RWPE2 (cell line): ENCODE measurements around the gene GALT.

ENCODE experiments used
- ATAC-seq: fragments of 200-7000 bp; cut with Tn5 transposase; 3 replicates; pipeline ENCODE4 v1.9.1; 2021; ENCODE audit warnings: low read depth
- DNase-seq: peaks from one replicate; pipeline ENCODE4 v3.0.0-alpha.2; 2020; ENCODE audit warnings: low spot score
- H3K27ac ChIP-seq: fragments of 450-650 bp; 2 replicates; pipeline ENCODE4 v1.5.1; 2017; ENCODE audit warnings: mild to moderate bottlenecking; ENCODE audit not compliant: poor library complexity, severe bottlenecking
- H3K27me3 ChIP-seq: fragments of 250-450 bp; sonication (Bioruptor Pico); 2 replicates; pipeline ENCODE4 v1.5.1; 2021; ENCODE audit warnings: mild to moderate bottlenecking, moderate library complexity; ENCODE audit not compliant: insufficient read depth, poor library complexity, severe bottlenecking
- H3K36me3 ChIP-seq: fragments of 250-450 bp; sonication (Bioruptor Pico); 2 replicates; pipeline ENCODE4 v1.5.1; 2020; ENCODE audit warnings: low read depth, mild to moderate bottlenecking, moderate library complexity
- H3K4me1 ChIP-seq: fragments of 250-450 bp; sonication (Bioruptor Pico); 2 replicates; pipeline ENCODE4 v1.5.1; 2021; ENCODE audit warnings: mild to moderate bottlenecking, moderate library complexity; ENCODE audit not compliant: insufficient read depth, poor library complexity, severe bottlenecking
- H3K4me3 ChIP-seq: fragments of 250-450 bp; sonication (Bioruptor Pico); 2 replicates; pipeline ENCODE4 v1.5.1; 2021; ENCODE audit warnings: mild to moderate bottlenecking, moderate library complexity; ENCODE audit not compliant: severe bottlenecking
- H3K9me3 ChIP-seq: fragments of 250-450 bp; sonication (Bioruptor Pico); 2 replicates; pipeline ENCODE4 v1.5.1; 2021; ENCODE audit warnings: mild to moderate bottlenecking, moderate library complexity; ENCODE audit not compliant: severe bottlenecking
- CTCF ChIP-seq: fragments of 450-650 bp; IDR thresholded peaks from one replicate; pipeline ENCODE4 v1.5.1; 2017; ENCODE audit warnings: mild to moderate bottlenecking, moderate library complexity; ENCODE audit not compliant: poor library complexity, severe bottlenecking

The GALT gene

DNA sequence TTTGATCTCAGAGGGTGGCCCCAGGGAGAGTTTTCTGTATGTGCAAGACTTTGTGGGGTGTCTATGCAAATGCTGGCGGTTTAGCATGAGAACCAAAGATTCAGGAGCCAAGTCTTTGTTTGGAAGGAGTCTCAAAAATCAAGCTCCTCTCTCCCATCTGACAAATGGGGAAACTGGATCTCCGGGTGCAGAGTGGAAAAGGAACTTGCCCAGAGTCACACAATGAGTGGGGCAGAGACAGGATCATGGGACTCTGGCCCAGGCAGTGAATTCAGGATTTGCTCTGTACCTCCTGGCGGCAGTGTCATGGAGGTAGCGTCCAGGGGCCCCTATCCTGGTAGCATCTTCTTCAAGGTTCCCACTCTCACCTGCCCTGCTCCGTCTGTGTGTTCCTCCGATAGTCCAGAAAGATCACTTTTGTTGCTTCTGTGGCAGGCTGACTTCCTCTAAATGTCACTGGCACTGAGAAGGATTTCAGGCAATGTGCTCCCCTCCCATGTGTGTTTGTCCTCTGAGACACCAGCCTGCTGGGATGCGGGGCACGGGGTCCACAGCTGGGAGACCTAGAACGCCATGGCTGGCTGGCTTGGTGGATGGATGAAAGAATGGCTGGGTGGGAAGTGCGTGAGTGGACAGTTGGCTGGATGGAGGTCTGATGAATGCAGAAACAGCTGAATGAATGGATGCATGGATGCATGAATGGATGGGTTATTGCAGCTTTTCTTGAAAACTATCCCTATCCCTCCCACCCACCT is 41.0 kb downstream of the GALT start:
- no peak overlapping the region for H3K4me3 ChIP-seq
- no peaks in the 10 kb centered on the region for H3K4me1 ChIP-seq
- DNase-seq (no peak), ATAC-seq (no peak)
- H3K9me3 ChIP-seq = no peaks in the 10 kb centered on the region
- H3K27ac ChIP-seq = no peak overlapping the region
- H3K36me3 ChIP-seq = no peaks in the 10 kb centered on the region
- no peak for TF ChIP-seq CTCF
- H3K27me3 ChIP-seq = no peaks in the 10 kb centered on the region

- TF ChIP-seq CTCF = no peak
- Histone ChIP-seq H3K4me3 (no peak overlapping the region), H3K4me1 (no peaks in the 10 kb centered on the region), H3K36me3 (no peaks in the 10 kb centered on the region), H3K27ac (no peak overlapping the region), H3K27me3 (no peaks in the 10 kb centered on the region), H3K9me3 (no peaks in the 10 kb centered on the region)
- no peak for ATAC-seq
- DNase-seq = no peak
Measured at GRCh38 chr9:34688329-34689115, 42.0 kb downstream of the GALT start.

DNA sequence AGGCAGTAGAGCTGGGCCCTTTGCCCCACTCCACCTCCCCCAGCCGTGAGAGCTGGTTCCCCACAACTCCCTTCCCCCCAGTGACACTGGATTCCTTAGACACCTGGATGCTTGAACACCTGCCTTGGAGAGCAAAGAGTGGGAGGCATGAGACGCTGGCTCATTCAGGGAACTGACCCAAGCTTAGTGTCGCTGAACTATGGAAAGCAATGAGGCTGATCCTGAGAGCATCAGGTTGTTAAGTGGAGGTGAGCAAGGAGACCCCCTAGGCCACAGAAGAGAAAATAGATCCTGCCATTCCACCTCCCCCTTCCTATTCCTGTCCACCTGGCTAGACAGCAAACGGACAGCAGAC is 42.6 kb downstream of the GALT start:
- Histone ChIP-seq H3K4me1 (no peaks in the 10 kb centered on the region), H3K27me3 (no peaks in the 10 kb centered on the region), H3K9me3 (no peaks in the 10 kb centered on the region), H3K4me3 (no peak overlapping the region), H3K27ac (no peak overlapping the region), H3K36me3 (no peaks in the 10 kb centered on the region)
- DNase-seq = no peak
- TF ChIP-seq CTCF = no peak
- ATAC-seq = no peak

DNA sequence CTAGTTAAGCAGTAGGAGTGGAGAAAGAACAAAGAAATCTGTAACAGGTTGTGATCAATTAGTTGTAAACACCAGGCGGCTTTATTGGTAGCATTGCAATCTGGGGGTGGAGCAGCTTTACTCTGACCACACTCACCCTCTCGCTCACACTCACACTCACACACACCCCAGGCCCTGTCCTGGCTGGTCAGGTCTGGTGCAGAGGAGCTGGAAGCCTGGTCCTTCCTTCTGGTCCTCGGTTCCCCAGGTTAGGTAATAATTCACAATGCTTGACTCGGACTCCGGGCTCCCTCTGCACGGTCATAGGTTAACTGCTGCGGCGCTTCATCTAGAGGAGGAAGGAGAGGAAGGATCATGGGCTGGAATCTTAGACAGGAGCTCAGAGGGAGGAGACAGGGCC is 43.0 kb downstream of the GALT start:
- Histone ChIP-seq H3K36me3 (no peaks in the 10 kb centered on the region), H3K27me3 (no peaks in the 10 kb centered on the region), H3K4me3 (no peak overlapping the region), H3K27ac (no peak overlapping the region), H3K9me3 (no peaks in the 10 kb centered on the region), H3K4me1 (no peaks in the 10 kb centered on the region)
- ATAC-seq (no peak), DNase-seq (no peak)
- no peak for TF ChIP-seq CTCF
